ENCODE results near the gene STAT6.
A peak's percentile ranks its signal among the peaks of the same experiment; 100 is the strongest.

Gene STAT6

DNA sequence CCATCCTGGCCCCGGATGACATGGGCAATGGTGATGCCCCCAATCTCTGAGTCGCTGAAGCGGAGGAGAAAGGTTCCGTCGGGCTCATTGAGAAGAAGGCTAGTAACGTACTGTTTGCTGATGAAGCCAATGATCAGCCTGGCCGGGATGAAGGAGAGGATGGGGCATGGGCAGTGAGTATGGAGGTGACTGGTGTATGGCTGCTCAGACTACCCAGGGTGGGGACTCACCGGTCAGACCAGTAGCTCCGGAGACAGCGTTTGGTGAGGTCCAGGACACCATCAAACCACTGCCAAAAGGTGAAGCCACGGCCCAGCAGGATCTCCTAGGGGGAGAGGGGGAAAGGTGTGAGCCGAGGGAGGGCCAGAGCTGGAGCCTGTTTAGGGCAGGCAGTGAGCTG, 11.4 kb downstream of the STAT6 start:
- no peak for DNase-seq

DNA sequence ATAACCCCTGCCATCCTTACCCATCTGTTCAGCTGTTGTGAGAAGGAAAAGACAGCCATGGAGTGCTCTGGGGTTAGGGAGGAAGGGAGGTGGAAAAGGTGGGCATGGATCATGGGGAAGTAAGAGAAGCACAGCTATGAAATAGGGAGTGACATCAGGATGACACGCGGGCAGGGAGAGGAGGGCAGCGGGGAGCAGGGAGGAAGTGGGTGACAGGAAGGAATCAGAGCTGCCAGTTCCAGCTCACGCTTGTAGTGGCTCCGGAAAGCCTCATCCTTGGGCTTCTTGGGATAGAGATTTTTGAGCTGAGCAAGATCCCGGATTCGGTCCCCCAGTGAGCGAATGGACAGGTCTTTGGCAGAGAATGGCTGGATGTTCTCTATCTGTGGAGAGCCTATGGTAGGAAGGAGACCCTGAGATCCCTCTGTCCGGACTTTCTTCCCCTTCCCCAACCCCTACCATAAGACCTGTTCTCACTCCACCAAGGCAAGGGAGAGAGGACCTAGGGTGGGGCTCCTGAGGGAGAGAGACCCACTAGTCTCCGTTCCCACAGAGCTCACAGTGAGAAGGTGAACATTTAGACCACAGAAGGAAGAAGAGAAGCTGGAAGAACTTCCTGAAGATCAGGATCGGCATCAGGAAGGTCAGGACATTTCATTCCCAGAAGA, 12.0 kb downstream of the STAT6 start:
- no peak for DNase-seq

DNA sequence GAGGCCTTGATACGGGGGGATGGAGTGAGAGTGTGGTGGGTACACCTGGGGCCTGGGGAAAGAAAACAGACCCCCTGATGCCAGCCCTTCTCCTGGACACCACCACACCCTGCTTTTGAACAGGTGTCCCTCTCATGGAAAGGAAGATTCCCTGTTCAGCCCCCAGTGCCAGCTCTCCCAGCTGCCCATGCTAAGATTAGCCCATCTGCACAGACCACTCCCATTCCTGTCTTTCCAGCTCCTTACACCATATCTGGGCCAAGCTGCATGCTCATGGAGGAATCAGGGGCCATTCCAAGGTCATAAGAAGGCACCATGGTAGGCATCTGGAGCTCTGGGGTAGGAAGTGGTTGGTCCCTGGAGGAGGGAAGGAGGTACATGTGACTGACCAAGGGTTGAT, 12.6 kb downstream of the STAT6 start:
- no peak for DNase-seq

DNA sequence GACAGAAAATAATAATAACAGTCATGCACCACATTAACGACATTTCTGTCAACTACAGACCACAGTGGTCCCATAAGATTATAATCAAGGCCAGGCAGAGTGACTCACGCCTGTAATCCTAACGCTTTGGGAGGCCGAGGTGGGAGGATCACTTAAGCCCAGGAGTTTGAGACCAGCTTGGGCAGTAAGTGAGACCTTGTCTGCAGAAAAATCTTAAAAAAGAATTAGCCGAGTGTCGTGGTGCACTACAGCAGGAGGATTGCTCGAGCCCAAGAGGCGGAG, 13.7 kb downstream of the STAT6 start:
- no peak for DNase-seq

DNA sequence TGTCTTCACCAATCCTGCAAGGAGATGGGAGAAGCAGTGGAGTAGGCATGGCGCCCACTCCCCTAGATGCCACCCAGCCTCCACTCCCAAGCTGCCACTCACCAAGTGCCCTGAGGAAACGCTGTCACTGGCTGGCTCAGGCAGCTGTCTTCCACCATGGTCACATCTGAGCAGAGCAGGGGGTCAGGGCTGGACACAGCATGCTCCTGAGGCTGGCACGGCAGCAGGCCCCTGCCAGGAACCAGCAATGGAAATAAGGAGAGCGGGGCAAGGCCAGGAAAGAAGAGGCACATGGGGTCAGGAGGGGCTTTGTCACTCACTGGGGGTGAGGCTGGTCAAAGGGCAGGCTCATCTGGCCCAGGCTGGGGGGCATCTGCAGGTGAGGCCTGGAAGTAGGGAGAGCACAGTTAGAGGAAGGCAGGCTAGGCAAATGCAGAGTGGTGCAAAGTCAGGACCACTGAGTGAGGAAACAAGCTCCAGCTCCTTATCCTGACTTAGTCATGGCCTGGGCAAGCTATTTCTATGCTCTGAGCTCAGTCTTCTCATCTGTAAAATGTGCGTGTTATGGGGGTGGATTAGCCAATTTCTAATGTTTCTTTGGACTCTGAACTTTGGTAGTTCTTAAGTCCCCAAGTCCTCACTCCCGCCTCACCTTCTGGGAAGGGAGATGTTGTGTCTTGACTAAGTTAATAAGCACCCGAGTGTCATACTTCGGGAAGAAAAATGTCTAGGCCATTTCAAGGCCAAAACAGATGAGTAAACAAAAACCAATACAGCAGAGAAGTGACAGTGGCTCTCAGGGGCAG, 14.2 kb downstream of the STAT6 start:
- DNase-seq = no peak

DNA sequence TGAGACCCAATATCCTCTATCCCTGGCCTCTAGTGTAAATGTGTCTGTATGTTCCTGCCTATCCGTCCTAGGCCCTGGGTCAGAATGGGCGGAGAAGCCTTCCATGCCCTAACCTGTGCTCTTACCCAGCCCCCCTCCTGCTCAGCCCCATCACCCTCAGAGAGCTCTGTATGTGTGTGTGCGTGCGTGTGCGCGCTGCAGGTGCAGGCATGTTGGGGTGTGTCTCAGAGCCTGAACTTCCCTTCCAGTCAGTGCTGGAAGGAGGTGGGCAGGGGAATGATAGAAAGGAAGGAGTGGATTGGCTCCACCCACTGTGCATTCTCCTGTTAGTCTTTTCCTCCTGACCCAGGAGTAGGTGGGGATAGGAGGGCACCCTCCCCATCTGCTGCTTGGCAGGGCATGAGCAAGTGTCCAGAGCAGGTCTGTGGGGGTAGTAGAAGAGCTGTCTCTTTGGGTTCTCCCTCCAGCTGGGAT, 15.0 kb downstream of the STAT6 start:
- DNase-seq = no peak

DNA sequence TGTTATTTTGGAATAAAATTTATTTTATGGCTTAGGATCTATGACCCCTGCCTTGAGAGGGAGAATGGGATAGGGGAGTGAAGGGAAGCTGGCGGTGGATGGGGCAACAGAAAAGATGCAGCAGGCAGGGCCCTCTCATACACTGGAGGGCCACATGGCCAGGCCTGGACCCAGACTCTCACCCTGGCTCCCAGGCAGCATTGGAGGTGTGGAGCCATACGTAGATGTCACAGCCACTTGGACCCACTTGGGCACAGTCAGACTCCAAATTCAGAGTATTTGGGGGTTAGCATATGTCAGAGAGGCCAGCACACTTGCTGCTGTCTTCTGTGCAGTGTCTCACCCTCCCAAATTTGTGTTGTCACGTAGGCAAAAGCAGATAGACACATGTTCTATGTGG, 15.7 kb downstream of the STAT6 start:
- no peak for DNase-seq

DNA sequence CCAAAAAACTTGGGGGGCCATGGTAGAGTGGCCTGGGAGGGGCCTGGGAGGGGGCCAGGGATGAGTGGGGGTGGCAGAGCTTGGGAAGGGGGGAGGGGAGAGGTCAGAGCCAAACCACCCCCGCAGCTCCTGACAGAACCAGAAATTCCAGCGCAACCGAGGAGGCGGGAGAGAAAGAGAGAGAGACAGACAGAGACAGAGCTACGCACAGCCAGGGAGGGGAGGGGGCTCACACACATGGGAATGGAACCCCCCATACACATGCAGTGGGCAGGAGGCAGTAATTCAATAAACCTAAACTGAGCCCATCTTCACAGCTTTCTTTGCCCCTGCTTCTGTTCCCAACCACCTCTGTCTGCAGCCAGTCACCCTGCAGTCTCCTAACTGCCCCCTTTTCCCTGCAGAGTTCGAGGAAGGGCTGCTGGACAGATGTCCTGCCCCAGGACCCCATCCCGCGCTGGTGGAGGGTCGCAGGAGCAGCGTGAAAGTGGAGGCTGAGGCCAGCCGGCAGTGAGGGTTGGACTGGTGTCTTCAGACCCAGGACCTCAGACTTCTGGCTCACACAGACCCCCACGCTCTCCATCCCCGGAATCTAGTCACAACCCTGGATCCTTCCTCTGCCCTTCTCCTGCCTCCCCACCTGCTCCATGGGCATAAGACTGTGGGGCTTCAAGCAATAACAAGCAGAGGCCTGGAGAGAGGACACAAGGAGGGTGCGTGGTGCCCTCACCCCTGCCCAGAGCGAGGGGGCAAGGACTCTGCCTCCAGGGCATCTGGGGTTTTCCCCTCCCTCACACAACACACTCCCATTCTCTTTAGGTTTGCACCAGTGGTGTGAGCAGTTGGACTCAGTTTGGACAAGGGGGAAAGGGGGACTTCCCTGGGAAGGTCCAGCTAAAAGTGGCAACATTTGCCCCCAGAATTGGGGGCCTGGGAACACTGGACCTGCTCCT, 16.7 kb downstream of the STAT6 start:
- DNase-seq = no peak

DNA sequence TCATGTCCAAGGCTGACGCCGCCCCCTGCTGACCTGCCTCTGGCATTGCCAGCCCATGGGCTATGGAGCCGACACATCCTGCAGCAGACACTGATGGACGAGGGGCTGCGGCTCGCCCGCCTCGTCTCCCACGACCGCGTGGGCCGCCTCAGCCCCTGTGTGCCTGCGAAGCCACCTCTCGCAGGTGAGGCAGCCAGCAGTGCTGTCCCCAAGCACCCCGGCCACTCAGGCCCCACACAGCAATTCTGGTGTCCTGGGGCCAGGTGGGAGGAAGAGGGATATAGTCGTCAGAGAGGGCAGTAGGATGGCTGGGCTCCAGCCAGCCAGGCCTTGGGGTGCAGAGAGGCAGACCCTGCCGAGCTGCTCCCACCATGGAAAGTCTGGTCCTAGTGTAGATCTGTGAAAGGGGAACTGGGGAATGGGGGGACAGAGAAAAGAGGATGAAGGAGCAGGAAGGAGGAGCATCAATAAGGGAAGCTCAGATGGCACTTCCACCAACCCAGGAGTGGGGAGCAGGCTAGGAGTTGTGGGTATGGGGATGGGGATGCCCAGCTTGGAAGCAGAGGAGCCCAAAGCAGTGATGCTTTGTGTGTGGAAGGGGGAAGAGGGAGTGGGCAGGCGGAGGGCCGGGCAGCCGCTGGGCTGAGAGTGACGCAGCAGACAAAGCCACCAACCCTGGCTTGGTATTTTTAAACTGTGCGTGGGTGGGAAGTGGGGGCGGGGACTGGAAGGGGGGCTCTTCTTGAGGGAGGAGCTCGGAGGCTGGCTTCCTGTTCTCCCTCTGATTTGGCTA, 17.6 kb downstream of the STAT6 start:
- DNase-seq = no peak

DNA sequence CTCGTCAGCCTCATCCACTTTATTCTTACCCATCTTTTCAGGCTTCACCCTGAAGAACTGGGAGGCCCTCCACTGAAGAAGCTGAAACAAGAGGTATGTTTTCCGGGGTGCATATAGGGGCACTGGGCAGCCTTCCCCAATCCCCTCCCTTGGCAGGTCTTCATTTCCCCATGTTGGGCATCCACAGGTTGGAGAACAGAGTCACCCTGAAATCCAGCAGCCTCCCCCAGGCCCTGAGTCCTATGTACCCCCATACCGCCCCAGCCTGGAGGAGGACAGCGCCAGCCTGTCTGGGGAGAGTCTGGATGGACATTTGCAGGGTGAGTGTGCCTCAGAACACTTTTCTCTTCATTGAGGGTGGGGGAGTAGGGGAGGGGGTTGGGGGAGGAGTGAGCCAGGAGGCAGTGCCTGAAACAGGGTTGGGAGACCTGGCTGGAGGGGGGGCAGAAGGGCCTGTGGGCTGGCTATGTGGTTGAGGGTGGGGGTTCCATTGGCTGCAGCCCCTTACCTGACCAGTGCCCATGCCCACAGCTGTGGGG, 18.2 kb downstream of the STAT6 start:
- no peak for DNase-seq

DNA sequence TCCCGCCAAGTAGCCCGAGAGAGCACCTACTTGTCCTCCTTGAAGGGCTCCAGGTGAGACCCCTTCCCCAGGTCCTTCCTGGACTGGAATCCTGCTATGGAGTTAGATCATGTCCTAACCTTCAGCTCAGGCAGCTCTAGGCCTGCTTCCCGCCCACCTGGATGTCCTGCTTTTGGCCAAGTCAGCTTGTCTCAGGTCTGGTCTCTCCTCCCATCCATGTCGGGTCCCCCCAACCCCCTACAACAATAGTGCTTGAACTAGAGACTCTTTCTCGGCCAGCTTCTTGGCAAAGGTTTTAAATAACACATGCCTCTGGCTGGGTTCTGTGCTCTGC, 18.7 kb downstream of the STAT6 start:
- DNase-seq = no peak

DNA sequence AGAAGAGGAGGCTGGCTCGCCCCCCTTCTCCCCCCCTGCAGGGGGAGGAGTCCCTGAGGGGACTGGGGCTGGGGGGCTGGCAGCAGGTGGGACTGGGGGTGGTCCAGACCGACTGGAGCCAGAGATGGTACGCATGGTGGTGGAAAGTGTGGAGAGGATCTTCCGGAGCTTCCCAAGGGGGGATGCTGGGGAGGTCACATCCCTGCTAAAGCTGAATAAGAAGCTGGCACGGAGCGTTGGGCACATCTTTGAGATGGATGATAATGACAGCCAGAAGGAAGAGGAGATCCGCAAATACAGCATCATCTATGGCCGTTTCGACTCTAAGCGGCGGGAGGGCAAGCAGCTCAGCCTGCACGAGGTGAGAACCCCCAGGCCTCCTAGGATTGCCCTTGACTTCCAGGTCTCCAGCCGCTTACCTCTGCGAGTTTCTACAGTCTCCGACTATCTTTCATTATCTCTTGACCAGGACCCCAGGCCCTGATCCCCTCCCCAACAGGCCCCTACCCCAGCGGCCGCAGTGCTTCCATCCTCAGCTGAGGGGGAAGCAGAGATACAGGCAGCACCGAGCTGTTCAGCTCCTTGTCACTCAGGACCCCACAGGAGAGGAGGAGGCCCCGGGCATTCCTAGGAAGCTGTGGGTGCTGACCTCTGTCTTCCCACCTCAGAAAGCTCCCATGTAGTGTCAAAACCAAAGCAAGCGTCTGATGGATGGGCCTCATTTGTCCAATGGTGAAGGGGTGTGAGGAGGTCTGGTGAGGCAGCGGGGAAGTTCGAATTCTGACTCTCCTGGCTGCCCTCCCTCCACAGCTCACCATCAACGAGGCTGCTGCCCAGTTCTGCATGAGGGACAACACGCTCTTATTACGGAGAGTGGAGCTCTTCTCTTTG, 19.3 kb downstream of the STAT6 start:
- no peak for DNase-seq

DNA sequence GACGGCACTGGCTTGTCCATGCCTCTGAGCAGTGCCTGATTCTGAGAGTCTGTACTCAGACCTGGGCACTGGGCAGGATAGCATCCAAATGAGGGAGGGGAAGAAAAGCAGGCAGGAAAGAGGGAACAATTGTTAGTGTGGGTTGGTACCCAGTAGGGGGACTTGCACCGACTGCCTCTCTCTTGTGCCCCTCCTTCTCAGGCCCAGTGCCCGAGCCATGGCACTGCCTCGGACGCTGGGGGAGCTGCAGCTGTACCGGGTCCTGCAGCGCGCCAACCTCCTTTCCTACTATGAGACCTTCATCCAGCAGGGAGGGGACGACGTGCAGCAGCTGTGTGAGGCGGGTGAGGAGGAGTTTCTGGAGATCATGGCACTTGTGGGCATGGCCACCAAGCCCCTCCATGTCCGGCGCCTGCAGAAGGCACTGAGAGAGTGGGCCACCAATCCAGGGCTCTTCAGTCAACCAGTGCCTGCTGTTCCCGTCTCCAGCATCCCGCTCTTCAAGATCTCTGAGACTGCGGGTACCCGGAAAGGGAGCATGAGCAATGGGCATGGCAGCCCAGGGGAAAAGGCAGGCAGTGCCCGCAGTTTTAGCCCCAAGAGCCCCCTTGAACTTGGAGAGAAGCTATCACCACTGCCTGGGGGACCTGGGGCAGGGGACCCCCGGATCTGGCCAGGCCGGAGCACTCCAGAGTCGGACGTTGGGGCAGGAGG, 20.1 kb downstream of the STAT6 start:
- no peak for DNase-seq

DNA sequence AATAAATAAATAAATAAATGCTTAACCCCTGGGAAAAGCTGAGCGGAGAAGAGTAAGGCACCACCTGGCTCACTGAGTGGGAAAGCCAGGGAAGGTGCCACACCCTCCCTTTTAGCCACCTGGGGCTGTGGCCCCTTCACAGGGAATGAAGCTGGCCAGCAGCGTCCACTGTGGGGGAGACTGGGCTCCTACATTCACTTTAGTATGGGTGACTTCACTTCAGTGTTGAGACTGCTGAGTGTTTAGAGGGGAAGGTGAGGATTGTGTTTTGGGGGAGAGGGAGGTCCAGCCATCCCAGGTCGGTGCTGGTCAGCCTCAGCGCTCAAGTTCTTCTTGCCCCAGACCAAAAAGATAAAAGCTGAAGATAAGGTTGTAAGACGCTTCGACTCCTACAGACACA, 20.7 kb downstream of the STAT6 start:
- no peak for DNase-seq

DNA sequence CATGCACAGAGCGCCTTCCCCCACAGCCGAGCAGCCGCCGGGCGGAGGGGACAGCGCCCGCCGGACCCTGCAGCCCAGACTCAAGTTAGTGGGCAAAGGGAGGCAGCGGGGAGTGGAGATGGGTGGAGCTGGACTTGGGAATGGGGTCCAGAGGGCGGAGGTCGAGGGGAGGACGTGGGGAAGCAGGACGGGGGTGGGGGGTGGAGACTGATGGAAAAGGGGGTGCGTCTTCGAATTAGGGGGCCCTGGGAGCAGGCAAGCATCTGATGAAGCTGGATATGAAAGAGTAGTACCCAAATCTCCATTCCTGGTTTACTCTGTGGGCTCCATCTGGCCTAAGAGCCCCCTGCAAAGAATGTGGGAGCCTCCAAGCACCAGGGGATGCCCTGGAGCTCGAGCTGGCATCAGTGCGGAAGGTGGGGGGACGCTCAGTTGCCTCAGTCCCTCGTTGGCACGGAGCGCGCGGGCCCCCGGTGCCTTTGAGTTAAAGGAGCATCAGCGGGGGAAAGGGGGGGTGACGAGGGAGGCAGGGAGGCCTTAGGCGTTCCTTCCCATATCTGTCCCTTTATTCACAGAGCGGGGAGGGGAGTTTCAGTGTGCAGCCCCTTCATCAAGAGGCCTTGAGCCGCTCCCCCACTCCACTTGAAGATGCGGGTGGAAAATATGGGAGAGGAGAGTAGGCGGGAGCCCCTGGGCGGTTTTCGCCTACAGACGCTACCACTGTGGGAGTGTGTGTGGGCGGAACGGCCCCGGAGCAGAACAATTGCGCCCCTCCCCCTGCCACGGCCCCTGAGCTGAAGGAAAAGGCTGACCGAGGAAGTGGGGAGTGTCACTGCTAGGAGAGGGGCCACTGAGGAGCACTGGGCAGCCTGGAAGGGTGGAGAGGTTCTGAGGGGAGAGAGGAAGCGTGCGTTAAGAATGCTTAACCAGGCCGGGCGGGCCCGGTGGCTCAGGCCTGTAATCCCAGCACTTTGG, 21.6 kb downstream of the STAT6 start:
- DNase-seq = no peak

DNA sequence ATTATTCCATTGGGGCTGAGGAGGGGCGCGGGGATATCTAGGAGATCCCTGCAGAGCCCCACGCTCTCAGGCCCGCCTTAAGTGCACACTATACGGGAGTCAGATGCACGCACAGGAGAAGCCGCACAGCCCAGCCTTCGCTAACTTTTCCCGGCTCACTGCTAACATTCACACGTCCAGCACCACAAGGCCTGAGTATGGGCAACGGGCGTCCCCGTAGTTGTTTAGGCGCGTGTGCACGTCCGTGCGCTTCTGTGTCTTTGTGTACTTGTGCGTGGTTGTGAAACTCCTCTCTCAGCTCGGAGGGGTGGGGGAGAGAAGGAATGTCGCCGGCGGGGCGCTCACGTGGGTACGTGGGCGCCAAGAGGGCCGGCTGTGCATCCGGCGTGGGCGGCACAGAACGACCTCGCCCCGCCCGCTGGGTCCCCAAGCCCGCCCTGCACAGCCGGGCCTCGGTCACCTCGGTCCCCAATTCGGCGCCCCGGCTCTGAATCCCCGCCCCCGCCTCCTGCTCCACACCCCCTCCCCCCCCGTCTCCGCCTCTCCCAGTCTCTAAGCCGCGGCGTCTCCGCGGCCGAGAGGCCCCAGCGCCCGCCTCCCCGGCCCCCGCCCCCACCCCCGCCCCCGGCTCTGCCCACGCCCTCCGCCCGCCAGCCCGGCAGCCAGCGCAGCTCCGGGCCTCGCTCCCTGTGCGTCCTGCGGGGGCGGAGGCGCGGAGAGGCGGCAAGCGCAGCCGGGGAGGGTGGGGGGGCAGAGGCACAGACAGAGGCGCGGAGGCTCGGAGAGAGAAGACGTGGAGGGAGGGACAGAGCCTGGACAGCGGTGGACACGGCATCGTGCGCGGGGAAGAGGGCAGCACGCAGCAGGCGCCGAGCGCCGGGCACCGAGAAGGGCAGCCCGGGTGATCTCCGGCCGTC, 22.6 kb downstream of the STAT6 start, which contains the start of gene NAB2:
Gene NAB2 (plus strand): TSS at position 761 of the 917 bp plus-strand sequence. CDS start 158 bp downstream, outside the sequence.
- DNase-seq = peak; percentile 60

DNA sequence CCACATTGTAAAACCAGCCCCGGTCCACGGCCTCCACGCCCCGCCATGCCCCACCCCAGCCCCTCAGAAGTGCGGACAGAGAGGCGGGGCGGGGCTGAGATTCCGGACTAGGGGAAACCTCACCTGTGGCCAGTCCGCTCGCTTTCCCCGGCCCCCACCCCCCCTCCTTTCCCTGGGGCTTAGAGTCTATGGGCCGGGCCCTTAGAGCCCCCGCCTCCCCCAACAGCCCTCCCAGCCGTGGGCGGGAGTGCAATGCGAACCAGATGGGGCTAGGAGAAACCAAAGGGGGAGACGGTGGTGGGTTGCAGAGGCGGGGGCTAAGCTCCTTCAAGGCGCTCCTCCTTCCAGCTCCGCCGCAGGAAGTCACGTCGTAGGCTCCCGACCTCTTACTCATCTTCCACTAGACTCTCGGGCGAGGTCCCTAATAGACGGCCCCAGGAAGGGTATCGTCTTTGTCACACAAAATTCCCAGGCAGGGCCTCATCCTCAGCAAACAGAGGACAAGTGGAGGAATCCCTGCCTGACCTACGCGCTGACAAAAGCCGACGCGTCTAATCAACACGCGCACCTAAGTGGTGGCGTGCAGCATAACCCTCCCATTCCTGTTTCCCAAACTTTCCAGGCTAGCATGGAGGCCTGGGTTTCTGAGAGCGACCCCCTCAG, 23.3 kb downstream of the STAT6 start:
- DNase-seq = no peak

Data from NCI-H2029 treated with DMSO at 0.1 percent for 48 hours (cell line).